ENCODE measurements around the gene MED1.

The MED1 gene

GRCh38 chr17:39357488-39357887, 93.6 kb downstream of the MED1 start:
- no peak overlapping the region for H2BK15ac ChIP-seq (replicated peaks; ENCODE audit: low read depth)
- H3K9ac ChIP-seq (ENCODE audit: low read length), result no peak overlapping the region
- no peak overlapping the region for H3K4me2 ChIP-seq (ENCODE audit: low read length)
- no peak overlapping the region for H4K5ac ChIP-seq (ENCODE audit: low read length)
- no peak overlapping the region for H4K8ac ChIP-seq (ENCODE audit: low read depth, low read length)
- H3K4ac ChIP-seq (ENCODE audit: low read depth, low read length), result no peak overlapping the region
- no peaks in the 10 kb centered on the region for H3K27me3 ChIP-seq (ENCODE audit: insufficient read depth, low read length, poor library complexity)
- DNase-seq, result no peak
- no peak overlapping the region for H3K18ac ChIP-seq (ENCODE audit: low read length)
- WGBS (ENCODE audit: extremely low coverage, insufficient coverage, low lambda C conversion rate), result no CpG with 5 or more reads among the region's 8 CpGs
- H3K56ac ChIP-seq (ENCODE audit: low read length), result no peak overlapping the region
- no peaks in the 10 kb centered on the region for H3K79me2 ChIP-seq (ENCODE audit: control insufficient read depth, insufficient read depth, low read length)
- no peak overlapping the region for H2BK5ac ChIP-seq (ENCODE audit: low read length)
- H3K36me3 ChIP-seq (ENCODE audit: control insufficient read depth, insufficient read depth, low read length), result no peaks in the 10 kb centered on the region
- H3K23ac ChIP-seq (ENCODE audit: low read length), result no peak overlapping the region
- H3K27ac ChIP-seq (ENCODE audit: low read depth, low read length), result no peak overlapping the region
- H3K4me3 ChIP-seq (ENCODE audit: low read length), result no peak overlapping the region
- H2AK5ac ChIP-seq (ENCODE audit: low read length), result no peak overlapping the region
- no peaks in the 10 kb centered on the region for H3K79me1 ChIP-seq (ENCODE audit: low read length)
- no peaks in the 10 kb centered on the region for H3K4me1 ChIP-seq (ENCODE audit: control insufficient read depth, low read depth, low read length)
- no peak overlapping the region for H2BK120ac ChIP-seq (ENCODE audit: low read depth, low read length)
